Measurements from ENCODE around the gene ZNF423.

The ZNF423 gene

DNA sequence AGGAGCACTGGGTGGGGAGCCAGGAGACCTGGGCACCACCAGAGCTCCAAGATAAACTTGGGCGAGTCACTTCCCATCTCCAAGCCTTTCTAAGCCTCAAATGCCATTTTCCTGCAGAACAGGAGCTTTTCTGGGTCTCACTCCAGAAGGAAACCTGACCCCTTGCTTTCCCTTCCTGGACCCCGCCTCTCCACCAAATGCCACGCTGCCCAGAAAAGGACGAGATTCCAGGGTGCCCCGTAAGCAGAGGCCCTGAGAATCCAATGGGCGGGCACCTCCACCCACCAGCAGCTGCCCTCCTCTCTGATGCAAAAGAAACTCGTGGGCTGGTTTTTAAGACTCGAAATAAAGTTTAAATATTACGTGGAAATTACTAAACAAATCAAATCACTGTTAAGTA lies 31.3 kb downstream of the ZNF423 start:
- Histone ChIP-seq H3K4me3 (ENCODE audit: low read depth, low read length) (no peak overlapping the region), H3K27ac (no peak overlapping the region), H3K9me3 (ENCODE audit: severe bottlenecking) (no peaks in the 10 kb centered on the region), H3K36me3 (no peaks in the 10 kb centered on the region), H3K27me3 (ENCODE audit: insufficient read depth, low read depth, severe bottlenecking) (no peaks in the 10 kb centered on the region)
- no peak for TF ChIP-seq CTCF (IDR thresholded peaks at IDR 0.05; ENCODE audit: low read depth, low read length)
- DNase-seq = no peak

DNA sequence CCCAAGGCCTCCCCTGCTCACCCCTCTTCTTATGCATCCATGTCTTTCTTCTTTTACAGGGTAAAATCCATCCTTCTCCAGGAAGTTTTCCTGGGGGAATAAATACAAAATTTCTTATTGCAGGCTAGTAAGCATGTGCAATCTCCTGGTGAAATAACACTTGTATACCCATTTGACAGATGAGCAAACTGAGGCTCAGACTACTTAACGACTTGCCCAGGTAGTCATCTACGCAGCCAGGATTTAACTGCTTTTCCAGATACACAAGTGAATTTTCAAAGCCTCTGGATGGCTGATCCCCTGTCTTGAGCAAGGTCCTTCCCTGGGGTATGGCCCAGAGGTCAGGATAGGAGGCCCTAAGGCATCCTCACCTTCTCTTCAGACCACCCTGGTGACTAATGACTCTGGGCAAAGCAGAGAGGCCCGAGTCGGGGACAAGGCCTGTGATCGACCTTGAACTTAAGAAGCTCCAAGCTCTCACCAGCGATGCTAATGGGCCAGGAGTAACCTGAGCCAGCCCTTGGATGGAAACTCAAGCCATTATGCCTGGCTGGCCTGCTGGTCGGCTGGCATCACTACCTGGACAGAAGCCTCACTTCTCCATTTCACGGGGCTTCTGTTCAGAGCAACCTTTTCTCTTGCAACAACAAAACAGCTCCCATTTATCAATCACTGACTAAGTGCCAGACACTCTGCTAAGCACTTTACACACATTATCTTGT lies 33.1 kb downstream of the ZNF423 start:
- no peak overlapping the region; the same call in 1 of the 2 replicates for H3K27ac ChIP-seq
- no peak for TF ChIP-seq CTCF (IDR thresholded peaks at IDR 0.05; ENCODE audit: low read depth, low read length)
- H3K4me3 ChIP-seq (ENCODE audit: low read depth, low read length) = no peak overlapping the region
- no peaks in the 10 kb centered on the region for H3K9me3 ChIP-seq (ENCODE audit: severe bottlenecking)
- H3K27me3 ChIP-seq (ENCODE audit: insufficient read depth, low read depth, severe bottlenecking) = no peaks in the 10 kb centered on the region
- DNase-seq = no peak
- H3K36me3 ChIP-seq = no peaks in the 10 kb centered on the region

DNA sequence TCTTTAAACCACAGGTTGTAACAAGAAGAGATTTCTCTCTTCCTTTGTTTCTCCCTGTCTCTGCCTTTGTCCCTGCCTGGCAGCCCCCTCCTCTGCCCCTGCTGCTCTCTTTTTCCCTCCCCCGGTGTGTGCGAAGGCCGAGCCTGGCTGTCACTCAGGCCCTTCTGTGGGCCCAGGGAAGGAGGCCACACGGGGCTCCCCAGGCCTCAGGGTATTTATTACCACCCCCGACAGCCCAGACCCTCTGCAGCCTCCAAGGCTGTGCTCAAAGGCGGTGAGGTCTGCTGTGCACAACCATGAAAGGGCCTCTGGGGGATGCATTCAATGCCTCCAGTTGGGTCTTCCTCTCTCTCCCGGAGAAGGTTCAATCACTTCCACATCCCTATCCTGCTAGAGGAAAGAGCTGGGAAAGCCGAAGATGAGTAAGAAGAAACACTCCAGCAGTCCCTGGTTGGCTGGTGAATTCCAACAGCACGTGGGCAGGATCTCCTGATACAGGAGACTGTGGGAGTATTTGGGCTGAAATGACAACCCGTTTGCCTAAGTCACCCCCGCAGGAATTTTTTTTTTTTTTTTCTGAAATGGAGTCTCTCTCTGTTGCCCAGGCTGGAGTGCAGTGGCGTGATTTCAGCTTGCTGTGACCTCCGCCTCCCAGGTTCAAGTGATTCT lies 34.2 kb downstream of the ZNF423 start:
- Histone ChIP-seq H3K9me3 (ENCODE audit: severe bottlenecking) (no peaks in the 10 kb centered on the region), H3K27ac (peak overlapping the region; percentile 22; the same call in 1 of the 2 replicates), H3K27me3 (ENCODE audit: insufficient read depth, low read depth, severe bottlenecking) (no peaks in the 10 kb centered on the region), H3K4me3 (ENCODE audit: low read depth, low read length) (no peak overlapping the region), H3K36me3 (no peaks in the 10 kb centered on the region)
- DNase-seq = no peak
- no peak for TF ChIP-seq CTCF (IDR thresholded peaks at IDR 0.05; ENCODE audit: low read depth, low read length)

GRCh38 chr16:49821156-49821555 lies 34.8 kb downstream of the ZNF423 start:
- no peak overlapping the region for H3K4me3 ChIP-seq (ENCODE audit: low read depth, low read length)
- no peak for DNase-seq
- no peaks in the 10 kb centered on the region for H3K9me3 ChIP-seq (ENCODE audit: severe bottlenecking)
- TF ChIP-seq CTCF (IDR thresholded peaks at IDR 0.05; ENCODE audit: low read depth, low read length) = no peak
- H3K36me3 ChIP-seq = no peaks in the 10 kb centered on the region
- peak overlapping the region; percentile 22; the same call in 1 of the 2 replicates for H3K27ac ChIP-seq
- H3K27me3 ChIP-seq (ENCODE audit: insufficient read depth, low read depth, severe bottlenecking) = no peaks in the 10 kb centered on the region

GRCh38 chr16:49817754-49818507 lies 38.0 kb downstream of the ZNF423 start:
- Histone ChIP-seq H3K27me3 (ENCODE audit: insufficient read depth, low read depth, severe bottlenecking) (no peaks in the 10 kb centered on the region), H3K27ac (no peak overlapping the region), H3K36me3 (no peaks in the 10 kb centered on the region), H3K4me3 (ENCODE audit: low read depth, low read length) (no peak overlapping the region), H3K9me3 (ENCODE audit: severe bottlenecking) (no peaks in the 10 kb centered on the region)
- DNase-seq = no peak
- no peak for TF ChIP-seq CTCF (IDR thresholded peaks at IDR 0.05; ENCODE audit: low read depth, low read length)
